ENCODE data around the gene MVB12A.

GRCh38 chr19:17456127-17456526 lies 36.3 kb downstream of the MVB12A start:
- TF ChIP-seq EZH2 (IDR thresholded peaks at IDR 0.05; ENCODE audit: borderline replicate concordance, low read depth, low read length, severe bottlenecking), result peak; percentile 22
- no peak for TF ChIP-seq POLR2AphosphoS5 (IDR thresholded peaks at IDR 0.05; ENCODE audit: insufficient read depth, low read depth, low read length)
- no peak for TF ChIP-seq POLR2A (IDR thresholded peaks at IDR 0.05; ENCODE audit: low read depth, low read length)
